ENCODE measurements around the gene FOXK2.
"Not testable (repeated sequence)": the region's sequence is repeated elsewhere in the genome, so short reads cannot be mapped to it uniquely, and the experiment has no call there.

DNA sequence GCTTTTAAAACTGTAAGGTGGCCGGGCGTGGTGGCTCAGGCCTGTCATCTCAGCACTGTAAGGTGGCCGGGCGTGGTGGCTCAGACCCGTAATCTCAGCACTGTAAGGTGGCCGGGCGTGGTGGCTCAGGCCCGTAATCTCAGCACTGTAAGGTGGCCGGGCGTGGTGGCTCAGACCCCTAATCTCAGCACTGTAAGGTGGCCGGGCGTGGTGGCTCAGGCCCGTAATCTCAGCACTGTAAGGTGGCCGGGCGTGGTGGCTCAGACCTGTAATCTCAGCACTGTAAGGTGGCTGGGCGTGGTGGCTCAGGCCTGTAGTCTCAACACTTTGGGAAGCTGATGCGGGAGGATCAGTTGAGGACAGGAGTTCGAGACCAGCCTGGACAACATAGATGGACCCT lies 19.5 kb downstream of the FOXK2 start:
- TF ChIP-seq, protein P1, sequence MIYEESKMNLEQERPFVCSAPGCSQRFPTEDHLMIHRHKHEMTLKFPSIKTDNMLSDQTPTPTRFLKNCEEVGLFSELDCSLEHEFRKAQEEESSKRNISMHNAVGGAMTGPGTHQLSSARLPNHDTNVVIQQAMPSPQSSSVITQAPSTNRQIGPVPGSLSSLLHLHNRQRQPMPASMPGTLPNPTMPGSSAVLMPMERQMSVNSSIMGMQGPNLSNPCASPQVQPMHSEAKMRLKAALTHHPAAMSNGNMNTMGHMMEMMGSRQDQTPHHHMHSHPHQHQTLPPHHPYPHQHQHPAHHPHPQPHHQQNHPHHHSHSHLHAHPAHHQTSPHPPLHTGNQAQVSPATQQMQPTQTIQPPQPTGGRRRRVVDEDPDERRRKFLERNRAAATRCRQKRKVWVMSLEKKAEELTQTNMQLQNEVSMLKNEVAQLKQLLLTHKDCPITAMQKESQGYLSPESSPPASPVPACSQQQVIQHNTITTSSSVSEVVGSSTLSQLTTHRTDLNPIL (CRISPR knock-in tag; IDR thresholded peaks at IDR 0.05; ENCODE audit: low read depth) = not testable (repeated sequence)
- TF ChIP-seq ZNF8 (CRISPR knock-in tag; IDR thresholded peaks at IDR 0.05); BACH2 (CRISPR knock-in tag; IDR thresholded peaks at IDR 0.05; ENCODE audit: borderline replicate concordance); PPARA (CRISPR knock-in tag; IDR thresholded peaks at IDR 0.05; ENCODE audit: borderline replicate concordance); TCF4 (CRISPR knock-in tag; IDR thresholded peaks at IDR 0.05; ENCODE audit: borderline replicate concordance); ZC3H10 (CRISPR knock-in tag; IDR thresholded peaks at IDR 0.05); ARNTL (CRISPR knock-in tag; IDR thresholded peaks at IDR 0.05; ENCODE audit: borderline replicate concordance, low read depth); ZFP3 (CRISPR knock-in tag; IDR thresholded peaks at IDR 0.05); ZFP30 (CRISPR knock-in tag; IDR thresholded peaks at IDR 0.05); ZNF70 (CRISPR knock-in tag; IDR thresholded peaks at IDR 0.05); GLIS3 (CRISPR knock-in tag; IDR thresholded peaks at IDR 0.05): not testable (repeated sequence)
- TF ChIP-seq, protein P2, sequence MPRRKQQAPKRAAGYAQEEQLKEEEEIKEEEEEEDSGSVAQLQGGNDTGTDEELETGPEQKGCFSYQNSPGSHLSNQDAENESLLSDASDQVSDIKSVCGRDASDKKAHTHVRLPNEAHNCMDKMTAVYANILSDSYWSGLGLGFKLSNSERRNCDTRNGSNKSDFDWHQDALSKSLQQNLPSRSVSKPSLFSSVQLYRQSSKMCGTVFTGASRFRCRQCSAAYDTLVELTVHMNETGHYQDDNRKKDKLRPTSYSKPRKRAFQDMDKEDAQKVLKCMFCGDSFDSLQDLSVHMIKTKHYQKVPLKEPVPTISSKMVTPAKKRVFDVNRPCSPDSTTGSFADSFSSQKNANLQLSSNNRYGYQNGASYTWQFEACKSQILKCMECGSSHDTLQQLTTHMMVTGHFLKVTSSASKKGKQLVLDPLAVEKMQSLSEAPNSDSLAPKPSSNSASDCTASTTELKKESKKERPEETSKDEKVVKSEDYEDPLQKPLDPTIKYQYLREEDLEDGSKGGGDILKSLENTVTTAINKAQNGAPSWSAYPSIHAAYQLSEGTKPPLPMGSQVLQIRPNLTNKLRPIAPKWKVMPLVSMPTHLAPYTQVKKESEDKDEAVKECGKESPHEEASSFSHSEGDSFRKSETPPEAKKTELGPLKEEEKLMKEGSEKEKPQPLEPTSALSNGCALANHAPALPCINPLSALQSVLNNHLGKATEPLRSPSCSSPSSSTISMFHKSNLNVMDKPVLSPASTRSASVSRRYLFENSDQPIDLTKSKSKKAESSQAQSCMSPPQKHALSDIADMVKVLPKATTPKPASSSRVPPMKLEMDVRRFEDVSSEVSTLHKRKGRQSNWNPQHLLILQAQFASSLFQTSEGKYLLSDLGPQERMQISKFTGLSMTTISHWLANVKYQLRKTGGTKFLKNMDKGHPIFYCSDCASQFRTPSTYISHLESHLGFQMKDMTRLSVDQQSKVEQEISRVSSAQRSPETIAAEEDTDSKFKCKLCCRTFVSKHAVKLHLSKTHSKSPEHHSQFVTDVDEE (CRISPR knock-in tag; IDR thresholded peaks at IDR 0.05) = not testable (repeated sequence)
- TF ChIP-seq, protein P3, sequence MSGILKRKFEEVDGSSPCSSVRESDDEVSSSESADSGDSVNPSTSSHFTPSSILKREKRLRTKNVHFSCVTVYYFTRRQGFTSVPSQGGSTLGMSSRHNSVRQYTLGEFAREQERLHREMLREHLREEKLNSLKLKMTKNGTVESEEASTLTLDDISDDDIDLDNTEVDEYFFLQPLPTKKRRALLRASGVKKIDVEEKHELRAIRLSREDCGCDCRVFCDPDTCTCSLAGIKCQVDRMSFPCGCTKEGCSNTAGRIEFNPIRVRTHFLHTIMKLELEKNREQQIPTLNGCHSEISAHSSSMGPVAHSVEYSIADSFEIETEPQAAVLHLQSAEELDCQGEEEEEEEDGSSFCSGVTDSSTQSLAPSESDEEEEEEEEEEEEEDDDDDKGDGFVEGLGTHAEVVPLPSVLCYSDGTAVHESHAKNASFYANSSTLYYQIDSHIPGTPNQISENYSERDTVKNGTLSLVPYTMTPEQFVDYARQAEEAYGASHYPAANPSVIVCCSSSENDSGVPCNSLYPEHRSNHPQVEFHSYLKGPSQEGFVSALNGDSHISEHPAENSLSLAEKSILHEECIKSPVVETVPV (CRISPR knock-in tag; IDR thresholded peaks at IDR 0.05) = not testable (repeated sequence)
- TF ChIP-seq, protein P4, sequence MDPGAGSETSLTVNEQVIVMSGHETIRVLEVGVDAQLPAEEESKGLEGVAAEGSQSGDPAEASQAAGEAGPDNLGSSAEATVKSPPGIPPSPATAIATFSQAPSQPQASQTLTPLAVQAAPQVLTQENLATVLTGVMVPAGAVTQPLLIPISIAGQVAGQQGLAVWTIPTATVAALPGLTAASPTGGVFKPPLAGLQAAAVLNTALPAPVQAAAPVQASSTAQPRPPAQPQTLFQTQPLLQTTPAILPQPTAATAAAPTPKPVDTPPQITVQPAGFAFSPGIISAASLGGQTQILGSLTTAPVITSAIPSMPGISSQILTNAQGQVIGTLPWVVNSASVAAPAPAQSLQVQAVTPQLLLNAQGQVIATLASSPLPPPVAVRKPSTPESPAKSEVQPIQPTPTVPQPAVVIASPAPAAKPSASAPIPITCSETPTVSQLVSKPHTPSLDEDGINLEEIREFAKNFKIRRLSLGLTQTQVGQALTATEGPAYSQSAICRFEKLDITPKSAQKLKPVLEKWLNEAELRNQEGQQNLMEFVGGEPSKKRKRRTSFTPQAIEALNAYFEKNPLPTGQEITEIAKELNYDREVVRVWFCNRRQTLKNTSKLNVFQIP (CRISPR knock-in tag; IDR thresholded peaks at IDR 0.05; ENCODE audit: borderline replicate concordance, low read depth) = not testable (repeated sequence)

Measured in SK-N-SH treated with all-trans-retinoic acid at 6 μM for 48 hours (cell line).